ENCODE data around the gene FTL. TPM values are rescaled to one million over a fixed set of nuclear protein-coding genes. Genes with fewer than 3 reads are reported as not detected.

Gene FTL
- polyA plus RNA-seq, 4 donors = 1,558 to 2,525 (median 2,184) TPM

DNA sequence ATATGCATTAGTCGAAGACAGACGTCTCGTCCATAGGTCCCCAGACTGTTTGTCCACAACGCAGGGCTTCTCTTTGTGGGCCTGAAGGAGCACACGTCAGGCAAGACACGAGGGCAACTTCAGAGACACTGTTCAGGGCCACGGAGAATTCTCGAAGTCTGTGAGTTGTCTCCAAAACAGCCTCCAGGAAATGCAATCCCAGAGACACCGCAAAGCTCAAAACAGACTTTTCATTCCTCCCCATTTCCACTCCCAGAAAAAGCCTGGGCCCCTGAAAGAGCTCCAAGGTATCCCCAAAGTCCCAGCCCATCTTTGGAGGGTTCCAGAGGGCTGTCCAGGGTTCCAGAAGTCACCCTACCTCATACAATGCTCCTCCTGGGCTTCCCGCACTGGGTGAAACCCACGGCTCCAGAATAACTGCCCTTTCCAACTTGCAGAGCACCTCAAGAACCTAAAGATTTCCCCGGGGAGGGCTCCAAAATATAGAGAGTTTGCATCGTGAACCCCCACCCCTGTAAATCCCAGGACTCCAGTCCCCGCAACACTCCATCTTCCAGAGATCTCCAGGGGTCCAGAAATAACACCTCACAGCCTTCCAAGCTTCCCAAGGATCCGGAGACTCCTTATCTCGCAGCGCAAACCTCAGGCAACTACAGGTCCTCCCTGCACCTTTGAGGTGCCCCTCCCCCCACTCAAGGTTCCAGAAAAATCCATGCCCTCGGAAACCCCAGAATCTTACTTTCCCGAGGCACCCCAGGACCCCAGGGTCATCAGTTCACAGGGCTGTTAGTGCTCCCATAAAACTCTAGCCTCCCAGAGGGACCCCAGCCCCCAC is 687 bp upstream of the FTL start:
- no peak for DNase-seq (ENCODE audit: low read depth in 4 of 4, low spot score in 3 of 4)

- peak in 2 of 4 donors; percentile 75 to 82 for DNase-seq (ENCODE audit: low read depth in 4 of 4, low spot score in 3 of 4)
Measured at GRCh38 chr19:48965806-48966540, 864 bp downstream of the FTL start.

DNA sequence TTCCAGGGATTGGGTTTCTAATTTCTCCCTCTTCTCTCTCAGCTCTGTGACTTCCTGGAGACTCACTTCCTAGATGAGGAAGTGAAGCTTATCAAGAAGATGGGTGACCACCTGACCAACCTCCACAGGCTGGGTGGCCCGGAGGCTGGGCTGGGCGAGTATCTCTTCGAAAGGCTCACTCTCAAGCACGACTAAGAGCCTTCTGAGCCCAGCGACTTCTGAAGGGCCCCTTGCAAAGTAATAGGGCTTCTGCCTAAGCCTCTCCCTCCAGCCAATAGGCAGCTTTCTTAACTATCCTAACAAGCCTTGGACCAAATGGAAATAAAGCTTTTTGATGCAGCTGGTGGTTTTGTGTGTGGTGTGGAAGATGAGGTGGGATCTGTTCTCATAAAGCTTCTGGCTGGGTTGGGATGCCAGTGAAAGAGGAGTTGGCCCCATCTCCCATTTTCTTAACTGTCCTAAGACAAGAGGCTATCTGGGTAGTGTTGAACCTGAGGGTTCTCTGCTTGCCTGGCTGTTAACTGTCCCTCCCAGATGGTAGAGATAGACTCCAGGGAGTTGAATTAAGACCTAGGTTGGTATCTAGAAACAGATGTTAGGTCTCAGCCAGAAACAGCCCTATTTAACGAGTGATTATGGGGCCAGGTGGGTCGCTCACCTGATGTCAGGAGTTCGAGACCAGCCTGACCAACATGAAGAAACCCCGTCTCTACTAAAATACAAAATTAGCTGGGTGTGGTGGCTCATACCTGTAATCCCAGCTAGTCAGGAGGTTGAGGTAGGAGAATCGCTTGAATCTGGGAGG is 1.6 kb downstream of the FTL start:
- no peak for DNase-seq (ENCODE audit: low read depth in 4 of 4, low spot score in 3 of 4)

DNA sequence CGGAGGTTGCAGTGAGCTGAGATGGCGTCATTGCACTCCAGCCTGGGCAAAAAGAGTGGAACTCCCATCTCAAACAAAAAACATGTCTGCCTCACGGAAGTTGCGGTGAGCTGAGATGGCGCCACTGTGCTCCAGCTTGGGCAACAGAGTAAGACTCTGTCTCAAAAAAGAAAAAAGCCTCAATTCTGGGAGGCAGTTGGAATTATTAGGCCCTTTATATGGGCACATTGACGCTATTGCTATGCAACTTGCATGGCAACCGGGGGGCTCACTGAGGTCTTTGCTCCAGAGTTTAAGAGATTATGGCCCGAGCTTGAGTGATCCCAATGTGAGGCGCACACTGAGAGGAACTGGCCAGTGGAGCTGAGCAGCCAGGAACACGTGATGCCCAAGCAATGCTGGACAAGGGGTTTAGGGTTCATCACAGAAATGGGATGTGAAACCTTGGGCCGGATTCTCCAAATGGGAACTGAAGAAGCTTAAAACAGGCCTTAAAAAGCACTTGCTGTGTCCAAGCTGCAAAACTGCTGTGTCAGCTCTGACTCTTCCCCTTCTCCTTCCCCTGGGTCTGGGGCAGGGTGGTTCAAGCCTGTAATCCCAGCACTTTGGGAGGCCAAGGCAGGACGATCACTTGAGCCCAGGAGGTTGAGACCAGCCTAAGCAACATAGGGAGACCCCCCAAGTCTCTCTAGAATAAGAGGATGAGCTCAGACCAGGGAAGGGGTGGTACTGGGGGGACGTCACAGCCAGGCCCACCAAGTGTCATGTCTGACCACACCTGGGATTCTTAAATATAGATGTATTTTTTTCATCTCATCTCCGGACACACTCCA is 2.5 kb downstream of the FTL start:
- DNase-seq (ENCODE audit: low read depth in 4 of 4, low spot score in 3 of 4) = no peak

DNA sequence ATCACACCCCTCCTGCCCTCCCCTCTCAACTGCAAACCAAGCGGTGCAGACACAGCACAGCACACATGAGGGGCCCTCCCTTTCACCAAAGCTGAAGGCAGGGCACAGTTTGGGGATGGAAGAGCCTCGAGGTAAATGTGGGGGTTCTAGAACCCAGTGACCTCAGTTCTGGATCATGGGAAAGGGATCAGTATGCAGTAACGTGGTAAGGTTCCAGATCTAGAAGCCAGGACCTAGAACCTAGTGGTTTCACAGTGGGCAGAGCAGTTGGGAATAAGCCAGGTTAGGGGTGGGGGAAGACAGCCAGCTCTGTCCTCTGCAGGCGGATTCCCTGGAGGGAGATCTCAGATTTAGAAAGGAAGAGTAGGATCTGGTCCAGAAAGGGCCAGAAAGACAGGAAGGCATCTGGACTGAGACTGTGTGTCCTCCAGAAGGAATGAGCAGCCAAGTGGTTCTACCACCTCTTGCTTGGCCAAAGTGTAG is 3.1 kb downstream of the FTL start:
- no peak for DNase-seq (ENCODE audit: low read depth in 4 of 4, low spot score in 3 of 4)

DNA sequence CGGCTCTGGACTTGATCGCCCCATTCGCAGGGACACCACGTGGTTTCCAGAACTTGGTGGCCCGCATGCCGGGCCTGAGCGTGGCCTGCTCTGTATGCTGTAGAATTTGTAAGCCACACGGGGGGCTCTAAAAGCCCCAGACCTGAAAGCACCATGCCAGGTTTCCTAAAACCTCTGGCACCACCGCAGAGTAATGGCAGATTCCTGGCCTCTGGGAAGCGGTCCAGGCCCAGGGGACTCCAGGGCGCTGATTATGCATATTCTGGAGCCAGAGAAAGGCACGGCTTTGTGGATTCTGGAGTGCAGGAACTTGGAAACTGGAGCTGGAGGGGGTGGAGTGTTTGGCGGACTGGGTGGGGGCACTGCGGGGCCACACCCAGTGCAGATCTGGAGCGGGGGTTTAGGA is 3.7 kb downstream of the FTL start:
- no peak for DNase-seq (ENCODE audit: low read depth in 4 of 4, low spot score in 3 of 4)

DNA sequence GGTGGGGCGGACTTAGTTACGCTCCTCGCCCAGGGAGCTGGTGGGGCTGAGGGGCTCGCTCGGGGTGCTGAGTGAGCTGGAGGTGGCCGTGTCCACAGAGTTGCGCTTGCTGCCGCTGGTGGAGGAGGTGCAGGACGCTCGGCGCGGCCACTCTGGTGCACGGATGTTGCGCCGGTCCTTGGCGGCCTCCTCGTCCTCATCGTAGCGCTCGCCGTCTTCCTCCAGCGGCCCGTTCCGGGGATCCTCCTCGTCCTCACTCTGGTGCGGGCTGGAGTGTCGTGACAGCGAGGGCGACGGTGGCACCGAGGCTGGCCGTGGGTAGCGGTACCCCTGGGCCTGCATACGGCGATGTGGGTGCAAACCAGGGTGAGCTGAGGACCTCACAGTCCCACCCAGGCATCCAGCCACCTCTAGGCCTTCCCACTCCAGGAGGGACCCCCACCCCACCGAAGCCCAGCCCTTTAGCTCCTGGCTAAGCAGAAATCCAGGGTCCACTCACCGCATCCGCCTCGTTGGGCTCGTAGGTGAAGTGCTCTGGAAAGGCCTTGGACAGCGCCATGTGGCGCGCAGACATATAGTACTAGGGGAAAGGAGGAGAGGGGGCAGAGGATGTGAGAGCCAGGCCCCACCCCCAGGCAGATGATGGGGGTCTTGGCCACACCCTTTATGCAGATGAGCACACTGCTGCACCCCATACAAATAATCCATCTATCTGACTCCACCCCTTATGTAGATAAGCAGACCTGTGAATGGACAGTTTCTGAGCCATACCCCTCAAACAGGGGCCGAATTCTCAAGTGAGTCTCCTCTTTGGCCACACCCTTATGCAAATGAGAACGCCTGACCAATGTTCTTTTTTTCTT is 4.4 kb downstream of the FTL start:
- DNase-seq (ENCODE audit: low read depth in 4 of 4, low spot score in 3 of 4) = no peak

- DNase-seq (ENCODE audit: low read depth in 4 of 4, low spot score in 3 of 4) = no peak
Measured at GRCh38 chr19:48970139-48970766, 5.1 kb downstream of the FTL start.

- no peak for DNase-seq (ENCODE audit: low read depth in 4 of 4, low spot score in 3 of 4)
Measured at GRCh38 chr19:48970923-48971395, 5.8 kb downstream of the FTL start.

- no peak for DNase-seq (ENCODE audit: low read depth in 4 of 4, low spot score in 3 of 4)
Measured at GRCh38 chr19:48975947-48976847, 11.1 kb downstream of the FTL start.

DNA sequence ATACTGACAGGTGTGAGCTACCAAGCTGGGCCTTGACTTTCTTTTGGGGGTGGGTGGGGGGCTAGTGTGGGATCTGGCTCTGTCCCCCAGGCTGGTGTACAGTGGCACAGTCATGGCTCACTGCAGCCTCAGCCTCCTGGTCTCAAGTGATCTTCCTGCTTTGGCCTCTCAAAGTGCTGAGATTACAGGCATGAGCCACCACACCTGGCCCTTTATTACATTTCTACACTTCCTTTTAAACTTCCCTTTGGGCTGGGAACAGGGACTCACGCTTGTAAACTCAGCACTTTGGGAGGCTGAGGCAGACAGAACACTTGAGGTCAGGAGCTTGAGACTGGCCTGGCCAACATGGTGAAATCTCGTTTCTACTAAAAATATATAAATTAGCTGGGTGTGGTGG is 12.0 kb downstream of the FTL start:
- no peak for DNase-seq (ENCODE audit: low read depth in 4 of 4, low spot score in 3 of 4)

GRCh38 chr19:48982280-48982679 is 17.2 kb downstream of the FTL start:
- DNase-seq (ENCODE audit: low read depth in 4 of 4, low spot score in 3 of 4) = no peak

DNA sequence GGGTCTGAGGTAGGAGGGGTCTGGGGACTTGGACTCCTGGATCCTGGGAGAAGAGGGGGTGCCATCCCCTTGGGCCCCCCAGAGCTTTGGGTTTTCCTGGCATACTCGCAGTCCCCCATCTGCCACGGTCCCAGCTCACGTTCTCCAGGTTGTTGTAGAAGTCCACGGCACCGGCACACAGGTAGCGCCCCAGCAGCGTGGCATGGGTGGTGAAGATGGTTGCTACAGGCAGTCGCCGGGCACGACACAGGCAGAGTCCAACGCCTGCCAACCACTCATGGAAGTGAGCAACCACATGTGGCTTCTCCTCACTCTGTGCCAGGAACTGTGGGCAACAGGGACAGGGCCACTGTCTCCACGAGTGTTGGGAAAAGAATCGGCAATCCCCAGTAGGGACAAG is 20.6 kb downstream of the FTL start:
- DNase-seq (ENCODE audit: low read depth in 4 of 4, low spot score in 3 of 4) = no peak

DNA sequence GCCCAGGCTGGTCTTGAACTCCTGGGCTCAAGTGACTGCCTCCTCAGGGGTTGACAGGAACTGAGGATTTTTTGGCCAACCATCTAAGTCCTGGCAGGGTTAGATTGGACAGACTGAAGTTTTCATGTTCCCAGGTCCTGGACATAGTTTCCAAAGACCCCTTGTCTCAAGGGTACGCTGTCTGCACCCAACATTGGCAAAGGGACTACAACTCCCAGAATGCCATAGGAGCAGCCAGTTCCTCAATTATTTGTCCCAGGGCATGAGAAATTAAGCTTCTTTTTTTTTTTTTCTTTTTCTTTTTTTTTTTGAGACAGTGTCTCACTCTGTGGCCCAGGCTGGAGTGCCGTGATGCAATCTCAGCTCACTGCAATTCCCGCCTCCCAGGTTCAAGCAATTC is 21.1 kb downstream of the FTL start:
- no peak for DNase-seq (ENCODE audit: low read depth in 4 of 4, low spot score in 3 of 4)

DNA sequence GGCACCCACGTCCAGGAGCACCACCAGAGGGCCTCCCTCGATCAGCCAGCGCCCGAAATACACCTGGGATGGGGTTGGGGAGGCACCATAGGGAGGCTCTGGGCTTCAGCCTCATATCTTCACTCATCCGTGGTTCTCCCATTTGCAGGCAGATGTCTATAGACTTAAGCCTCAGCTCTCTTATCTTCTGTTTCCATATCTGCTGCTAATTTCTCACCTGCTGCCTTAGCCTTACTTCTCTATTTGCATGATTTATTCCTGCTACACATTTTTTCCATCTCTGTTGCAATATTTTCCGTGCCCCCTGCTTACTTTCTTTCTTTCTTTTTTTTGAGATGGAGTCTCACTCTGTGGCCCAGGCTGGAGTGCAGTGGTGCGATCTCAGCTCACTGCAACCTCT is 22.2 kb downstream of the FTL start:
- no peak for DNase-seq (ENCODE audit: low read depth in 4 of 4, low spot score in 3 of 4)

GRCh38 chr19:48988286-48988685 is 23.2 kb downstream of the FTL start:
- DNase-seq (ENCODE audit: low read depth in 4 of 4, low spot score in 3 of 4) = no peak

DNA sequence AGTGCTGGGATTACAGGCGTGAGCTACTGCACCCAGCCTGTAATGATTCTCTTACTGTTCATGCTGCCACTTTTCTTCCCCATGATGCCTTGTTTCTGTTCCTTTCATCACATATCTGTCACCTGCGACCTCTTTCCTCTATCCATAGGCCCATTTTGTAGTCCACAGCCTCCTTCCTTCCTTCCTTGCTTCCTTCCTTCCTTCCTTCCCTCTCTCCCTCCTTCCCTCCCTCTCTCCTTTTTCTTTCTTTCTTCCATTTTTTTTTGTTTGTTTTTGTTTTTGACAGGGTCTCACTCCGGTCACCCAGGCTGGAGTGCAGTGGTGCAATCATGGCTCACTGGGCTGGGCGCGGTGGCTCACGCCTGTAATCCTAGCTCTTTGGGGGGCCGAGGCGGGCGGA is 23.8 kb downstream of the FTL start:
- no peak for DNase-seq (ENCODE audit: low read depth in 4 of 4, low spot score in 3 of 4)

Data from left renal pelvis (tissue), 4 donors.